SK-N-SH treated with all-trans-retinoic acid at 6 μM for 48 hours (cell line): ENCODE results near the gene SLC38A8.

ENCODE experiments used
- ATAC-seq: fragments of 200-7000 bp; cut with Tn5 transposase; 3 replicates; pipeline ENCODE4 v1.9.1; 2020; ENCODE audit warnings: mild to moderate bottlenecking, moderate library complexity
- BACH2 ChIP-seq: fragments of 250-450 bp; sonication (Bioruptor Pico); IDR thresholded peaks from 2 replicates; pipeline ENCODE4 v1.9.0; 2021; ENCODE audit warnings: mild to moderate bottlenecking, borderline replicate concordance
- CREB5 ChIP-seq: fragments of 250-450 bp; sonication (Bioruptor Pico); IDR thresholded peaks from 2 replicates; pipeline ENCODE4 v1.5.1; 2020; ENCODE audit warnings: low read depth, mild to moderate bottlenecking, moderate library complexity
- CSDC2 ChIP-seq: fragments of 250-450 bp; sonication (Bioruptor Pico); IDR thresholded peaks from 2 replicates; pipeline ENCODE4 v1.5.0; 2020; ENCODE audit warnings: mild to moderate bottlenecking, moderate library complexity
- CSRNP3 ChIP-seq: fragments of 250-450 bp; sonication (Bioruptor Pico); IDR thresholded peaks from 2 replicates; pipeline ENCODE4 v1.5.1; 2021; ENCODE audit warnings: mild to moderate bottlenecking, moderate library complexity
- ESRRG ChIP-seq: fragments of 250-450 bp; sonication (Bioruptor Pico); IDR thresholded peaks from 2 replicates; pipeline ENCODE4 v1.6.1; 2021; ENCODE audit warnings: mild to moderate bottlenecking
- GLIS3 ChIP-seq: fragments of 250-450 bp; sonication (Bioruptor Pico); IDR thresholded peaks from 2 replicates; pipeline ENCODE4 v1.5.0; 2020; ENCODE audit warnings: mild to moderate bottlenecking, moderate library complexity
- ISL1 ChIP-seq: fragments of 250-450 bp; sonication (Bioruptor Pico); IDR thresholded peaks from 2 replicates; pipeline ENCODE4 v2.1.2; 2022; ENCODE audit warnings: mild to moderate bottlenecking, moderate library complexity
- PATZ1 ChIP-seq: fragments of 250-450 bp; sonication (Bioruptor Pico); IDR thresholded peaks from 2 replicates; pipeline ENCODE4 v1.8.0; 2020; ENCODE audit warnings: mild to moderate bottlenecking, moderate library complexity, borderline replicate concordance
- POU6F1 ChIP-seq: fragments of 250-450 bp; sonication (Bioruptor Pico); IDR thresholded peaks from 2 replicates; pipeline ENCODE4 v1.8.0; 2021; ENCODE audit warnings: low read depth, mild to moderate bottlenecking, moderate library complexity, borderline replicate concordance
- PPARA ChIP-seq: fragments of 250-450 bp; sonication (Bioruptor Pico); IDR thresholded peaks from 2 replicates; pipeline ENCODE4 v1.5.0; 2020; ENCODE audit warnings: mild to moderate bottlenecking, borderline replicate concordance
- RARB ChIP-seq: fragments of 250-450 bp; sonication (Bioruptor Pico); IDR thresholded peaks from 2 replicates; pipeline ENCODE4 v1.8.0; 2021; ENCODE audit warnings: mild to moderate bottlenecking, moderate library complexity
- SNAI2 ChIP-seq: fragments of 250-450 bp; sonication (Bioruptor Pico); IDR thresholded peaks from 2 replicates; pipeline ENCODE4 v1.5.0; 2020; ENCODE audit warnings: mild to moderate bottlenecking, moderate library complexity
- TCF4 ChIP-seq: fragments of 250-450 bp; sonication (Bioruptor Pico); IDR thresholded peaks from 2 replicates; pipeline ENCODE4 v1.8.0; 2021; ENCODE audit warnings: mild to moderate bottlenecking, moderate library complexity, borderline replicate concordance
- TOX ChIP-seq: fragments of 250-450 bp; sonication (Bioruptor Pico); IDR thresholded peaks from 2 replicates; pipeline ENCODE4 v1.8.0; 2021; ENCODE audit warnings: mild to moderate bottlenecking, moderate library complexity, borderline replicate concordance
- TSHZ2 ChIP-seq: fragments of 250-450 bp; sonication (Bioruptor Pico); IDR thresholded peaks from 2 replicates; pipeline ENCODE4 v1.5.0; 2020; ENCODE audit warnings: mild to moderate bottlenecking, moderate library complexity
- ZC3H10 ChIP-seq: fragments of 250-450 bp; sonication (Bioruptor Pico); IDR thresholded peaks from 2 replicates; pipeline ENCODE4 v1.5.1; 2021; ENCODE audit warnings: mild to moderate bottlenecking, moderate library complexity
- ZFP3 ChIP-seq: fragments of 250-450 bp; sonication (Bioruptor Pico); IDR thresholded peaks from 2 replicates; pipeline ENCODE4 v1.5.0; 2020; ENCODE audit warnings: mild to moderate bottlenecking, moderate library complexity
- ZFP30 ChIP-seq: fragments of 450-650 bp; formaldehyde crosslinking; IDR thresholded peaks from 2 replicates; pipeline ENCODE4 v1.5.0; 2022; ENCODE audit warnings: mild to moderate bottlenecking, moderate library complexity
- ZNF565 ChIP-seq: fragments of 450-650 bp; formaldehyde crosslinking; conservative IDR thresholded peaks from 2 replicates; pipeline ENCODE4 v1.5.0; 2020; ENCODE audit warnings: low read depth, mild to moderate bottlenecking, moderate library complexity
- ZNF70 ChIP-seq: fragments of 450-650 bp; formaldehyde crosslinking; IDR thresholded peaks from 2 replicates; pipeline ENCODE4 v1.5.0; 2020; ENCODE audit warnings: mild to moderate bottlenecking, moderate library complexity
- ZNF8 ChIP-seq: fragments of 450-650 bp; formaldehyde crosslinking; IDR thresholded peaks from 2 replicates; pipeline ENCODE4 v1.5.0; 2020; ENCODE audit warnings: mild to moderate bottlenecking, moderate library complexity

The SLC38A8 gene

GRCh38 chr16:84082835-84083569, 40.4 kb upstream of the SLC38A8 start:
- no peak for ATAC-seq
- TF ChIP-seq PATZ1 (CRISPR knock-in tag) = no peak
- no peak for TF ChIP-seq SNAI2
- TF ChIP-seq ZNF565 = no peak

- TF ChIP-seq ZC3H10 (CRISPR knock-in tag) (no peak), ESRRG (no peak), ISL1 (CRISPR knock-in tag) (no peak), TSHZ2 (CRISPR knock-in tag) (no peak), ZFP3 (CRISPR knock-in tag) (no peak), POU6F1 (CRISPR knock-in tag) (no peak), ZNF8 (CRISPR knock-in tag) (no peak), ZFP30 (CRISPR knock-in tag) (no peak), GLIS3 (no peak), TCF4 (CRISPR knock-in tag) (no peak), PPARA (CRISPR knock-in tag) (no peak)
- TF ChIP-seq, all 23 proteins: peak for 0
- ATAC-seq = no peak
Observed at GRCh38 chr16:84082110-84082509, 39.5 kb upstream of the SLC38A8 start.

GRCh38 chr16:84081446-84081989, 38.9 kb upstream of the SLC38A8 start:
- TF ChIP-seq RARB (CRISPR knock-in tag) = no peak
- ATAC-seq = no peak

GRCh38 chr16:84080813-84081212, 38.2 kb upstream of the SLC38A8 start:
- ATAC-seq = no peak
- no peak for TF ChIP-seq CSDC2 (CRISPR knock-in tag)
- TF ChIP-seq ZNF8 (CRISPR knock-in tag) = no peak
- no peak for TF ChIP-seq ZNF565

GRCh38 chr16:84080378-84080777, 37.8 kb upstream of the SLC38A8 start:
- no peak for ATAC-seq
- TF ChIP-seq CSRNP3 (CRISPR knock-in tag) = no peak
- TF ChIP-seq ZNF70 (CRISPR knock-in tag) = no peak
- no peak for TF ChIP-seq BACH2 (CRISPR knock-in tag)
- no peak for TF ChIP-seq CREB5
- TF ChIP-seq ZC3H10 (CRISPR knock-in tag) = no peak
- TF ChIP-seq TSHZ2 (CRISPR knock-in tag) = no peak
- no peak for TF ChIP-seq TOX (CRISPR knock-in tag)
